Hindlimb muscle (tissue), 1 donor: ENCODE measurements around the gene FUOM. TPM values are rescaled to one million over a fixed set of nuclear protein-coding genes. Genes with fewer than 3 reads are reported as not detected.
"Not testable (repeated sequence)": the region's sequence is repeated elsewhere in the genome, so short reads cannot be mapped to it uniquely, and the experiment has no call there.

Experiments
- DNase-seq: peaks from one replicate; pipeline ENCODE4 v3.0.0-alpha.2; 2013
- polyA plus RNA-seq: library from polyadenylated mRNA; unstranded; fragments of 120-200 nt; gene quantifications from one replicate; pipeline ENCODE4 v1.2.1, GENCODE V29; 2013; ENCODE audit not compliant: insufficient read length

The FUOM gene
- polyA plus RNA-seq, 1 donor: 5.4 TPM

DNA sequence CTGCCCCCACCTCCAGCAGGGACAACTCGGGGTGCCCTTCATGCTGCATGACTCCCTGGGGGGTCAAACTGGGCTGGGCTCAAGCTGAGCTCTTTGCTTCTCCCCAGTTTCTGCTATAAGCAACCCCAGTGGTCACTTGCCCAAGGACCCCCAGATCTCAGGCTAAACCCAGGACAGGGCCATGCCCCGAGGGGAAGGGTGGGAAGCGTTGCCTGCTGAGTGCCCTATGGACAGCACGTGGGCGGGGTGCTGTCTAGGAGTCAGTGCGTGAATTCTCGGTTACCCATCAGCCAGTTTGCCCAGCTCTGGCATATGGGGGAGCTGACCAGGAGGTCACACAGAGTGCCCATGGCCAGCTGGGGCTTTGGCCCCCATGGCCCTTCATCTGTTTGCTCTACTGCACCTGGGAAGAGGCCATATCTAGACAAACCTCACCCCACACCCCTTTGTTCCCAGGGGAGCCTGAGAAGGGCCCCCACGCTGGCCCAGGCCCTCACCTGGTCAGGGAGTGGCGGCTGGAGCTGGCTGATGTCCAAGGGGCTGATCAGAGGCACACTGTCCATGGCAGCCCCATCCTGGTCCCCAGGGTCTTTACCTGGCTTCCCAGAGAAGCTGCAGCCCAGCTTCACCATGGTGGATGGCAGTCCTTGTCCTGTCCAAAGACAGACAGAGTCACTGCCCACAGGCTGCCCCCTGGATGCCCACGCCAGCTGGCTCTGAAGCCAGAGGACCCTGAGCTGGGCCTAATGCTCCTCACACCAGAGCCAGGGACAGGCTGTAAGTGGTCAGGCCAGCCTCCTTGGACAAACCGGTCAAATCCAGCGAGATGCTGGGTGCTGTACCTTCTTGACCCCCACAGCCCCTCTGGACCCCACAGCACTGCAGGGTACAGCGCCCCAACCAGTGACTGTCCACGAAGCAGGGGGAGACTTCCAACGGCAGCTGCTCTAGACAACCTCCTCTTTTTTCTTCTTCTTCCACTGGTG lies 29.2 kb downstream of the FUOM start:
- DNase-seq: no peak

DNA sequence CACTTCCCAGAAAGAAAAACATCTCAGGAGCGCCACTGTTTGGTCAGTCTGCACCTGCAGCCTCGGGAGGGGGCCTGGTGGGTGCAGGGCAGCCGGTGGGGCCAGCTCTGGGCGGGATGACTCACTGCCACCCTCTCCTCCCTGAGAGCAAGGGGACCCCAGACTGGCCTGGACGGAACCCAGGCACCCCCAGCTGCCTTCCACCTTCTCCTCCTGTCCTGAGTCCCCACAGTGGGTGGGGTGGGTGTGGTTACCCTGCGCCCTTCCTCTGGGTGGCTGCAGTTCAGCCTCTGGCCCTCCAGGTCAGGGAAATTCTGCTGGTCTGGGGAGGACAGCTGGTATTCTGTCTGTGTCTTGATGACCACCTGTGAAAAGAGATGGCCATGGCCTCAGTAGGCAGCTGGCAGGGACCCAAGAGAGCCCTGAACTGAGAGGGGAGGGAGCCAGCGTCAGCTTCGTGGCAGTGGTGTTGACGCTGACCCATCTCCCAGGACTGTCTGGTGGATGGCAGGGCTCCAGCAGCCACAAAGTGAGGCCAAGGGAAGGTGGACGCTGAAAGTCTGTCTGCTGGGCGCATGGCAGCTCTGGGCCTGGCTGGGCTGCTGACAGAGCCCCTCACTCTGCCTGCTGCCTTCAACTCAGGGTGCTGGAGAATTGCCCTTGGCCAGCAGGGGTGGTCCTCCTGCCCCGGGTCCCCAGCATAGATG lies 30.0 kb downstream of the FUOM start:
- no peak for DNase-seq

DNA sequence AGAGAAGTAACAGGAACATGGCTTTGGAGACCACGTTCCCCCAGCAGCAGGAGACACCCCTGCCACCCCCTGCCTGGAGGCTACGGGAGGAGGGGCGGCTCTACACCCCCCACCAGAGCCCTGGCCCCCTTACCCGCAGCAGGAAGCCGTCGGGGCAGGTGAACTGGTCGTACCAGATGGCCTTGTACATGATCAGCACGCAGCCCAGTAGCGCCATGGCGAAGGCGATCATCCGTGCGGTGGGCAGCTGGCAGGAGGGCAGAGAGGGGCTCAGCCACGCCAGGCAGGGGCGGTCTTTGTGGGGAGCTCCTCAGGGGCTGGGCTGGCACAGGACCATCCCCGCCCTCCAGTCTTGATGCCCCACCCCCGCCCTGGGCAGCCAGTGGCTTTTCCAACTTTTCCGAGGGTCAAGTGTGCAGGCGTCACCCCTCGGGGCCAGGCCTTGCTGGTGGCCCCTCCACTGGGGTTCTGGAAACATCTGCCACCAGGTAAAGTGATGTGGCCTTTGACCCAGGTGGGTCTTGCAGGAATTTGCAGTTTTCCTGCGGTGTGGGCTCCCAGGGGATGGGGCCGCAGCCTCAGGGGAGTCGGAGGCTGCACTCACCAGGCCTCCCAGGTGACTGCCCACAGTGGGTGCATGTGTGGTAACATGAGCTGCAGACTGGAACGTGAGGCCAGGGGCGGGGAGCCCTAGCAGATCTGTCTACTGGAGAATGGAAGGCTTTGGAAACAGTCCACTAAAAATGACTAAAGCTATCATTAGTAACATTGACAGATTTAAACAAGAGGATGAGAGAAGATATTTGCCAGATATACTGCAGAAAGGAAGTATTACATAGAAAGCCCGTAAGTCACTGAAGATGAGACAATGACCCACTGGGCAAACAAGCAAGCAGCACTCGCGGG lies 30.8 kb downstream of the FUOM start:
- no peak for DNase-seq

DNA sequence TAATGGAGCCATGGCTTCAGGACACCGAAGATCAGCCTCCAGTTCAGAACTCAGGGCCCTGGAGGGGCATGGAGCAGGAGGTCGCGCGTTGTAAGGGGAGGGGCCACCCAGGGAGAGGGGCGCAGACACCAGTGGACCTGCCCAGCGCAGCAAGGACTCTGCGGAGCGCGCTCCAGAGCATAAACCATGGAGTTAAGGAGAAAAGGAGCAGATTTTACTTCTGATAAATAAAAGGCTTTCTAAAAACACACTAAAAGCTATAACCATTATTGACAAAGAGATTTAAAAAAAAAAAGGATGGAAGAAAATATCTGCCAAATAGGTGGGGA lies 31.6 kb downstream of the FUOM start:
- DNase-seq: no peak

DNA sequence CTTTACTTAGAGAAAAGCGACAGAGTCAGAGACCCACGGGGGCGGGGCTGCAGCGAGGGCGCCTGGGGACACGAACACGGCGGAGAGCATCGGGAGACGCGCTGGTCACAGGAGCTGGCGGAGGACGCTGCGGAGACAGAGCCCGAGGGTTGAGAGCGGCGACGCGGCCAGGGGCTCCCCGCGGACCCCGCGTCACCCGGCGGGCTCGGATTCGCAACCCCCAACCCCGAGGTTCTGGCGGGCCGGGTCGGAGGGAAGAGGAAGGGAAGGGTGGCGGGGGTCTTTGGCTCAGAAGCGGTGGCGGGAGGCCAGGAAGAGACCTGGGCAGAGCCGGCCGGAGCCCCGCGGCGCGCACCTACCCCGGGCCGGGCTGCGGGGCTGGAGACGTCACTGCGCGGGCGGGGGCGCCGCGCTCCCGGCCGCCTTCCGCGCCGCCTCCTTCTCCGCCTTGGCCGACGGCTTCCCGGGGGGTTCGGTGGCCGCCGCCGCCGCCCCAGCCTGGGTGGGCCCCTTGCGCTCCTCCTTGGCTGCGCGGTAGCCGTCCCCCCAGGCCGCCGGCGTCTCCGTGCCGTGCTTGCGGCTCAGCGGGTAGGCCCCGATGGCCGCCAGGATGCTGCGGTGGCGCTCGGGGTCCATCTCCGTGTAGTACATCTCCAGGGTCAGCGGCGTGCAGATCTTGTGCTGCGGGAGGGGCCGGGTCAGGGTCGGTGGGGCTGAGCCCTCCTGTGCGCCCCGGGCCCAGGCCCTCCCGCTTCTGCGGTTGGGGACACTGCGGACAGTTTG lies 32.2 kb downstream of the FUOM start:
- no peak for DNase-seq

DNA sequence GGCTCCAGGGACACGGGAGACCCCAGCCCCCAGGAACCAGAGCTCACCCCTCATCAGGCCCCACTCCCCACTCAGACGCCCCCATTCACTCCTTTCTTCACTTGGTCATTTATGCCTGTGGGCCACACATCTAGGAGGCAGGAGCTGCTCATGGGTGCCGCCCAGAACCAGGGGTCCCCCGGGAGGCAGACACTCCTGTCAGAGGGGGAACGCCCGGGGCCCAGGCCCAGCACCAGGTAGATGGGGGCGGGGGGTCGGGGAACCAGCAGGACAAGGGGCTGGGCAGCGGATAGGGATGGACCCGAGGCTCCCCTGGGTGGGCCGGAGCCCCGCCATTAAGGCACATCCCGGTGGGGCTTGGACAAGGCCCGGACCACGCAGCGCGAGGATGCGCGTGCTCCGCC lies 33.0 kb downstream of the FUOM start:
- no peak for DNase-seq

DNA sequence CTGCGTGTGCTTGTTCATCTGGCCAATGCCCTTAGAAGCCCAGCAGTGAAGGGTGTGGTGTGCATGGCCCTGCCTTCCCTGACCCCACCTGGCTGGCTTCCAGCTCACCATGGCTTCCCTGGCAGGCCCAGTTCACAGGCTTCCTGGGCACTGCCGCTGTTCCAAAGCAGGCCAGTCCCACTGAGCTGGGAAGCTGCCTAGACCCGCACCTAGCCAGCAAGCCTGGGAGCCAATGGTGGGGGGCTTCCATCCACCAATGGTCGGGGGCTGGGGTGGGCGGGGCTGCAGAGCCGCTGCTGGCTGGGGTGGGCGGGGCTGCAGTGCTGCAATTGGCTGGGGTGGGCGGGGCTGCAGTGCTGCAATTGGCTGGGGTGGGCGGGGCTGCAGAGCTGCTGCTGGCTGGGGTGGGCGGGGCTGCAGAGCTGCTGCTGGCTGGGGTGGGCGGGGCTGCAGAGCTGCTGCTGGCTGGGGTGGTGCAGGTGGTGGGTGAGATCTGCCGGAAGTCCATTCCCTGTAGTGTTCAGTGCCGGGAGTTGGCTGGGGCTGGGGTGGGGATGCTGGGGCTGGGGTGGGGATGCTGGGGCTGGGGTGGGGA lies 33.5 kb downstream of the FUOM start:
- no peak for DNase-seq

DNA sequence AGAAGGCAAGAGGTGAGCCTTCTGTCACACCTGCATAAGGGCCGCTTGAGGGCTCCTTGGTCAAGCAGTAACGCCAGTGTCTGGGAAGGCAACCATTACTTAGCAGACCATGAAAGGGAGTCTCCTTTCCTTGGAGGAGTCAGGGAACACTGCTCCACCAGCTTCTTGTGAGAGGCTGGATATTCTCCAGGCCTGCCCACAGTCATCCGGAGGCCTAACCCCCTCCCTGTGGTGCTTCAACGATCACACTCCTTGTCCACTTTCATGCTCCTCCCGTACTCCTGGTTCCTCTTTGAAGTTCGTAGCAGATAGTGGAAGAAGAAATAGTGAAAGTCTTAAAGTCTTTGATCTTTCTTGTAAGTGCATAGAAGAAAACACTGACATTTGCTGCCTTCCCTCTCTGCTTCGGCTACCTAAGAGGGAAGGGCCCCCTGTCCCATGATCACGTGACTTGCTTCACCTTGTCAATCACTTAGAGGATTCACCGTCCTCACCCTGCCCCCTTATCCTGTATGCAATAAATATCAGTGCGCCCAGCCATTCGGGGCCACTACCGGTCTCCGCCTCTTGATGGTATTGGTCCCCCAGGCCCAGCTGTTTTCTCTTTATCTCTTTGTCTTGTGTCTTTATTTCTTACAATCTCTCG lies 35.6 kb downstream of the FUOM start:
- DNase-seq: not testable (repeated sequence)

DNA sequence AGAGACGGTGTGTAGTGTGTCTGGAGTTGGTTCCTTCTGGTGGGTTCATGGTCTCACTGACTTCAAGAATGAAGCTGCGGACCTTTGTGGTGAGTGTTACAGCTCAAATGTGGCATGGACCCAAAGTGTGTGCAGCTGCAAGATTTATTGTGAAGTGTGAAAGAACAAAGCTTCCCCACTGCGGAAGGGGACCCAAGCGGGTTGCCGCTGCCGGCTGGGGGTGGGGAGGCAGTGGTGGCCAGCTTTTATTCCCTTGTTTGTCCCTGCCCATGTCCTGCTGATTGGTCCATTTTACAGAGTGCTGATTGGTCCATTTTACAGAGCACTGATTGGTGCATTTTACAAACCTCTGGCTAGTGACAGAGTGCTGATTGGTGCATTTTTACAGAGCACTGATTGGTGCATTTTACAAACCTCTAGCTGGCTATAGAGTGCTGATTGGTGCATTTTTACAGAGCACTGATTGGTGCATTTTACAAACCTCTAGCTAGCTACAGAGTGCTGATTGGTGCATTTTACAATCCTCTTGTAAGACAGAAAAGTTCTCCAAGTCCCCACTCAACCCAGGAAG lies 36.9 kb downstream of the FUOM start:
- not testable (repeated sequence) for DNase-seq

DNA sequence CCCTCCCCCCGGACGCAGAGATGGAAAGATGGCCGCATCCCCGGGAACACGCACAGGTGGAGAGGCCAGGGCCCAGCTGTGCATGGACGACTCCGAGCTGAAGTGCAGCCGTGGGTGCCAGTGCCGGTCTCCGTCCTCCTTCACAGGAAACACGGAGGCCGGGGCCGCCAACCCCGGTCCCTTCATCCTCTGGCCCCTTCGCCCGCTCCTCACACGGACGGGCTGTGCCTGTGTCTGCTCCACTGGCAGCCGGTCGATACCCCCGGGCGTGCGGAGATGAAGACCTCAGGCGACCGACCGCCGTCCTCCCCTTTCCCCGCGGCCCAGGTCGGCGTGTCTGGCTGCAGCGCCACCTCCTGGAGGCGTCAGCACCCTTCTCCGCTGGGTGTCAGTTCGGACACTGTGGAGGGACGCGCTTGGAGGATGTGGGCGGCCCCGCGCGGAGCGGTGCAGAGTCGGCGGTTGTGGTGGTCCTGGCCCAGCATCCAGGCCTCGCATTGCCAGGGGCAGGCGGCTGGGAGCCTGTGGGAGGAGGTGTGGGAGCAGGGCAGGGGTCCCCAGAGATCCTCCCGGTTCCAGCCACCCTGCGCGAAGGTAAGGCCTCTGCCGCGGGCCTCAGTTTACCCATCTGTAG lies 39.2 kb downstream of the FUOM start:
- DNase-seq: no peak

DNA sequence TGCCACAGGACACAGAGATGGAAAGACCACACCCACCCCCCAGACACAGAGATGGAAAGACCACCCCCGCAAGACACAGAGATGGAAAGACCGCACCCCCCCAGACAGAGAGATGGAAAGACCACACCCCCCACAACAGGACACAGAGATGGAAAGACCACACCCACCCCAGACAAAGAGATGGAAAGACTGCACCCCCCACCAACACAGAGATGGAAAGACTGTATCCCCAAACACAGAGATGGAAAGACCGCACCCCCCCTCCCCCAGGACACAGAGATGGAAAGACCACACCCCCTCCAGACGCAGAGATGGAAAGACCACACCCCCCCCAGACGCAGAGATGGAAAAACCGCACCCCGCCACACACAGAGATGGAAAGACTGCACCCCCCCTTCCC lies 41.1 kb downstream of the FUOM start:
- no peak for DNase-seq

DNA sequence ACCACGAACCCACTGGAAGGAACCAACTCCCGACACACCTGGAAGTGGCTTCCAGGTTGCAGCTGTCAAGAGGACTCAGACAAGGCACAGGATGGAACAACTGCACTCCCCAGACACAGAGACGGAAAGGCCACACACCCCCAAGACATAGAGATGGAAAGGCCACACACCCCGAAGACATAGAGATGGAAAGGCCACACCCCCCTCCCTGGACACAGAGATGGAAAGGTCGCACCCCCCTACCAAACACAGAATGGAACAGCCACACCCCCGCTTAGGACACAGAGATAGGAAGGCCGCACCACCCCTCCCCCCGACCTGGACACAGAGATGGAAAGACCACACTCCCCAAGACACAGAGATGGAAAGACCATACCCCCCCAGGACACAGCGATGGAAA lies 41.6 kb downstream of the FUOM start:
- DNase-seq: no peak

DNA sequence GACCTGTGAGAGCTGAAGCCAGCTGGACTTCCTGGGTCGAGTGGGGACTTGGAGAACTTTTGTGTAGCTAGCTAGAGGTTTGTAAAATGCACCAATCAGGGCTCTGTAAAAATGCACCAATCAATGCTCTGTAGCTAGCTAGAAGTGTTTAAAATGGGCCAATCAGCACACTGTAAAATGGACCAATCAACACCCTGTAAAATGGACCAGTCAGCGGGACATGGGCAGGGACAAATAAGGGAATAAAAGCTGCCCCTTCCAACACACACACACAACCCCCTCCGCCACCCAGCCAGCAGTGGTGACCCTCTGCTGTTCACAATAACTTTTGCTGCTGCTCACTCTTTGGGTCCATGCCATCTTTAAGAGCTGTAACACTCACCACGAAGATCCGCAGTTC lies 42.0 kb downstream of the FUOM start:
- DNase-seq: no peak

DNA sequence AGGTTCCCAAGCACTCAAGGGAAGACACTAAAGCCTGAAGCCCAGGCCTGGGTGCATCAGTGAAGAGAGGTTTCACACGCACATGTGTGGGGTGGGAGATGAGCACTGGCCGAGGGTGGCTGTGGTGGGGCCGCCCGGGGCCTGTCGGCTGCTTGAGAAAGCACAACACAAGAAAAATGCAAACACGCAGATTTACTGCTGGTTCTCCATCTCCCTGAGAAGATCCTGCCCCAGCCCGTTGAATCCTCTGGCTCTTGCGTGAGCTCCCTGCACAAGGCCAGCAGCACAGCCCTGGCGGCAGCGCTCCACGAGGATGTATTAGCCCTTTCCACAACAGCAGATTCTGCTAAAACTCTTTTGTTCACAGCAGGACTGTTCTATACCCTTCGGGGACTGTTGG lies 42.9 kb downstream of the FUOM start:
- DNase-seq: no peak

DNA sequence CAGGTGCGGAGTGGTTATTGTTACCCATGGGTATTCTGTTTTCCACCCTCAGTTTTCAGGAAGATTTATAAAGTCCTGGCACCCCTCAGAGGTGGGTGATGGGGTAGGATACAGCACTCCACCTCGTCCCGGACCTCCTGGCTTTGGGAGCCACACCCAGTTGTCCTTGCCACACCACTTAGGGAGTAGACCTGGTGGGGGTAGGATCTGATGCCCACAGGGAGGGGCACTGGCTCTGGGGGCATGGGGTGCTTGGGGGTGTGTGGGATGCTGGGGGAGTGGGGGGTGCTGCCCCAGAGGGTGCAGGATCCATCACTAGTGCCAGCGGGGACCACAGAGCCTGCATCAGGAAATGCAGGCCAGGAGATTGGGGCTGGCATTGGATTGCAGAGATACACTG lies 44.6 kb downstream of the FUOM start:
- DNase-seq: no peak

DNA sequence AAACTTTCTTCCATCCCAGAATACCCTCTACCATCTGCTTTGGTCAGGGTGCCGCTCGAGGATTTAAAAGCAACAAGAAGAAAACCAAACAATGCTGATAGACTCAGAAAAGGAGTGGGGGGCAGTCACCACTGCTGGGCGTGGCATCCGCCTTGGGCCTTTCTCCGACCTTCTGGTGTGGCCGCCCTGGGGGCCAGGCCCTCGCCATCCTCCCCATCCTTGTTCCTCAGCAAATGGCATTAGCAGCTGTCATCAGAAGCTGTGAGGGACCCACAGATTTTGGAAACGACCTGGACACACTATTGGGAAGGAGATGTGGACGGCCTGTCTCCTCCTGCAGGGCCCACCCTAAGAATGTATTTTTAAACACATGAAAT lies 45.1 kb downstream of the FUOM start:
- no peak for DNase-seq

DNA sequence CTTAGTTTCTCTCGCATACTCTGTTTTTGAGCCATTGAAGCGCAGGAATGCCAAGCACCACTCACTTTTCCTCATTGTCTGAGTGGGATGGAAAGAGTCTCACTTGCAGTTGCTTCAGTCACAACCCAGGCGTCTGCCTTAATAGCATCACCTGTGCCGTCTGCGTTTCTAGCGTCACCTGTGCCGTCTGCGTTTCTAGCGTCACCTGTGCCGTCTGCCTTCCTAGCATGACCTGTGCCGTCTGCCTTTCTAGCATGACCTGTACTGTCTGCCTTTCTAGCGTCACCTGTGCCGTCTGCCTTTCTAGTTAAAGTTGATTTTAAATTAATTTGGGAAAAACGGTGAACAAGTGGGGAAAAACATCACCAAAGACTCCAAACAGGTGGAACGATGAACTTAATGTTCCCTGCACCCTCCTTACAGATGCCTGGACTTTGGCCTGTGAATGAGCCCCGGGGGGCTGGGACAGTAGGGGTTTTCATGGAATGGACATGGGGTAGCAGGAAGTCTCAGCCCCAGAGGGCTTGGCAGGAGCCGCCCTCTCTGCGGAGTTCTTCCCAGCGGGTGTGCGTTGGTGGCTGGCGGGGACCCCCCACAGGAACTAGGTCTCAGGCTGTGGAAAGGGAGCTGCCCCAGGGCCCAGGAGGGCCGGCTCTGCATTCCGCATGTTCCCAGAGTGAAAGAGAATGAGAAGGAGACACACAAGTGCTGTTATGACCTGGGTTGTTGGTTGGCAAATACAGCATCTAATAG lies 45.6 kb downstream of the FUOM start:
- no peak for DNase-seq

DNA sequence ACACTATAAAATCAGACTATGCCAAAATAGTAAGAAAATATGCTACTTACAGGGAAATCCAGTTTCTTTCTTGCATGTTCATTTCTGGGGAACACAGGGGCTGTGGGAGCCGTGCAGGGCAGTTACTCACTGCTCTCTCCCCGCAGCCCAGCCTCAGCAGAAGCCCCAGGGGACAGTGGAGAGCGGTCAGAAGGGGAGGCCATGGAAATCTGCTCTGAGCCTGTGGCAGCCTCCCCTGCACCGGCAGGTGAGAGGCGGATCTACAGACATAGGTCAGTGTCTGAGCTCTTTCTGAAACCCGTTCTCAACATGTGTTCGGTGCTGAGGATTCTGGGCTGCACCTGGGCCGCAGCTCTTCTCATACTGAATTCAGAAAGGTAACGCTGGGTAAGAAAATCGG lies 46.2 kb downstream of the FUOM start:
- no peak for DNase-seq

DNA sequence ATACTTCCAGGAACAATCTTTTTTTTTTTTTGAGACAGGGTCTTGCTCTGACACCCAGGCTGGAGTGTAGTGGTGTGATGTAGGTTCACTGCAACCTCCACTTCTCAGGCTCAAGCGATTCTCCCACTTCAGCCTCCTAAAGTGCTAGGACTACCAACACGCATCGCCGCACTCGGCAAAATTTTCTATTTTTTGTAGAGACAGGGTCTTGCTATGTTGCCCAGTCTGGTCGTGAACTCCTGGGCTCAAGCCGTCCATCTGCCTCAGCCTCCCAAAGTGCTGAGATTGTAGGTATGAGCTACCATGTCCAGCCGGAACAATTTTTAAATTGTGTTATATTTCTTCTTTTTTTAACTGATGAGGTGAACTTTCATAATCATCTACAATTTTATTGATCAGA lies 47.0 kb downstream of the FUOM start:
- DNase-seq: no peak

DNA sequence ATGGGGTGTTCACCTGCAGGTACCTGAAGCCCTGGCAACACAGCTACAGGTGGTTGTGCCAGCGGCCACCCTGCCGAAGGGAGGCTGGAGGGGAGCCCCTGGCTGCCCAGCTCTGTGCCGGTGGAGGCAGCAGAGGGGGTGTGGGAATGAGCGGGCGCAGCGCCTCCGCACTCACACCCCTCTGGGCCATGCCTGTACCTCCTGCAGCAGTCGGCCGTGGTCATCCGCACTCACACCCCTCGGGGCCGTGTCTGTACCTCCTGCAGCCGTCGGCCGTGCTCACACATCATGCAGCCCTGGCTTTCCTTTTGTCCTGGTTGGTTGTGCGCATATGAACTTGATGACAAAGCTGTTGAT lies 47.4 kb downstream of the FUOM start:
- no peak for DNase-seq
